ENCODE data around the gene C1S. TPM values are rescaled to one million over a fixed set of nuclear protein-coding genes. Genes with fewer than 3 reads are reported as not detected.

C1S gene
- total RNA-seq, 1 donor from 2014 or later, result 3.5 TPM

GRCh38 chr12:7112041-7112440, 51.5 kb downstream of the C1S start:
- Mint-ChIP-seq H3K9me3 (ENCODE audit: unreplicated experiment) (peaks cover 7% of the 10 kb centered on the region), H3K4me3 (ENCODE audit: unreplicated experiment) (no peak overlapping the region), H3K4me1 (ENCODE audit: low read depth, unreplicated experiment) (no peaks in the 10 kb centered on the region), H3K27ac (ENCODE audit: unreplicated experiment) (no peak overlapping the region), H3K27me3 (ENCODE audit: unreplicated experiment) (peaks cover 4% of the 10 kb centered on the region), H3K36me3 (ENCODE audit: unreplicated experiment) (no peaks in the 10 kb centered on the region)
- DNase-seq, result no peak
- TF ChIP-seq, protein P1, sequence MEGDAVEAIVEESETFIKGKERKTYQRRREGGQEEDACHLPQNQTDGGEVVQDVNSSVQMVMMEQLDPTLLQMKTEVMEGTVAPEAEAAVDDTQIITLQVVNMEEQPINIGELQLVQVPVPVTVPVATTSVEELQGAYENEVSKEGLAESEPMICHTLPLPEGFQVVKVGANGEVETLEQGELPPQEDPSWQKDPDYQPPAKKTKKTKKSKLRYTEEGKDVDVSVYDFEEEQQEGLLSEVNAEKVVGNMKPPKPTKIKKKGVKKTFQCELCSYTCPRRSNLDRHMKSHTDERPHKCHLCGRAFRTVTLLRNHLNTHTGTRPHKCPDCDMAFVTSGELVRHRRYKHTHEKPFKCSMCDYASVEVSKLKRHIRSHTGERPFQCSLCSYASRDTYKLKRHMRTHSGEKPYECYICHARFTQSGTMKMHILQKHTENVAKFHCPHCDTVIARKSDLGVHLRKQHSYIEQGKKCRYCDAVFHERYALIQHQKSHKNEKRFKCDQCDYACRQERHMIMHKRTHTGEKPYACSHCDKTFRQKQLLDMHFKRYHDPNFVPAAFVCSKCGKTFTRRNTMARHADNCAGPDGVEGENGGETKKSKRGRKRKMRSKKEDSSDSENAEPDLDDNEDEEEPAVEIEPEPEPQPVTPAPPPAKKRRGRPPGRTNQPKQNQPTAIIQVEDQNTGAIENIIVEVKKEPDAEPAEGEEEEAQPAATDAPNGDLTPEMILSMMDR (IDR thresholded peaks at IDR 0.05; ENCODE audit: partially characterized antibody, unreplicated experiment), result no peak

DNA sequence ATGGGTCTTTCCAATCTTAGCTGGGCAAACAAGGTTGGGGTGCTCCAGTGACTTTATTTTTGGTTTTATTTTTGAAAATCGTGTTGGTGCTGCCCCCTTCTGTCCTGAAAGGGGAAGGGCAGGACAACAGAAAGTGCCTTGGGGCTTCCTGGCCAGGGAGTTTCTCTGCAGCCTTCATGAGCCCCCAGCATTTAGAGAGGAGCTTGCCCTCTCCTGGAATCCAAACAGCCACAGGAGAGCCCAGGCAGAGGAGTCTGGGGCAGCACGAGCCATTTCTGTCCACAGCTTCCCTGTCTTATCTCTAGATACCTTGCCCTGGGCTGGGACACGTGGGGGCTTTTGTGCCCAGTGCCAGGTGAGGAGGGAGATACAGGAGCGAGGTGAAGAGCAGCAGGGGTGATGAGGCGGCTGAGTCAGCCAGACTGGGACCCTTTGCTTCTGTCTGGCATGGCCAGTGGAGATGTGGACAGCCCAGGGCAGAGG, 52.9 kb downstream of the C1S start:
- H3K4me3 Mint-ChIP-seq (ENCODE audit: unreplicated experiment), result no peak overlapping the region
- TF ChIP-seq, protein P1 (IDR thresholded peaks at IDR 0.05; ENCODE audit: partially characterized antibody, unreplicated experiment), result peak; percentile 93
- no peak overlapping the region for H3K27ac Mint-ChIP-seq (ENCODE audit: unreplicated experiment)
- peaks cover 7% of the 10 kb centered on the region for H3K9me3 Mint-ChIP-seq (ENCODE audit: unreplicated experiment)
- no peak for DNase-seq
- H3K27me3 Mint-ChIP-seq (ENCODE audit: unreplicated experiment), result peaks cover 4% of the 10 kb centered on the region
- no peaks in the 10 kb centered on the region for H3K4me1 Mint-ChIP-seq (ENCODE audit: low read depth, unreplicated experiment)
- H3K36me3 Mint-ChIP-seq (ENCODE audit: unreplicated experiment), result no peaks in the 10 kb centered on the region

DNA sequence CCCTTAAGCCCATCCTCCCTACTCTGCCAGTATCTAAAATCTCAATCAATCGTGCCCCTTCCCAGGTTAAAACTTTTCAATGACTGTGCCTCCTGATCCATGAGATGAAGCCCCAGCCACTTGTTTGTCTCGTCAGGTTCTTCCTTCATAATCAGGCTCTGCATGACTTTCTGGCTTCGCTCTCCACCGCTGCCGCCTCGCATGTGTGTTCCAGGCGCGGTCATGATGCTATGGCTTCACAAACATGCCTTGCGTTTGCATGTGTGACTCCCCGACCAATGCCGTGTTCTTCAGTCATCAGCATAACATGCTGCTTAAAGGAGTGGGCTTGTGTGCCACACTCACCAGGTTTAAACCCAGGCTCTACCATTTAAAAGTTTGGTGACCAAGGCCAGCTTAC, 53.5 kb downstream of the C1S start:
- no peak for DNase-seq
- Mint-ChIP-seq H3K9me3 (ENCODE audit: unreplicated experiment) (peaks cover 5% of the 10 kb centered on the region), H3K4me3 (ENCODE audit: unreplicated experiment) (no peak overlapping the region), H3K27me3 (ENCODE audit: unreplicated experiment) (peaks cover 4% of the 10 kb centered on the region), H3K4me1 (ENCODE audit: low read depth, unreplicated experiment) (no peaks in the 10 kb centered on the region), H3K27ac (ENCODE audit: unreplicated experiment) (no peak overlapping the region), H3K36me3 (ENCODE audit: unreplicated experiment) (no peaks in the 10 kb centered on the region)
- TF ChIP-seq, protein P1 (IDR thresholded peaks at IDR 0.05; ENCODE audit: partially characterized antibody, unreplicated experiment), result no peak

- no peak for DNase-seq
- Mint-ChIP-seq H3K27me3 (ENCODE audit: unreplicated experiment) (peaks cover 2% of the 10 kb centered on the region), H3K9me3 (ENCODE audit: unreplicated experiment) (no peaks in the 10 kb centered on the region), H3K4me1 (ENCODE audit: low read depth, unreplicated experiment) (no peaks in the 10 kb centered on the region), H3K27ac (ENCODE audit: unreplicated experiment) (no peak overlapping the region), H3K36me3 (ENCODE audit: unreplicated experiment) (no peaks in the 10 kb centered on the region), H3K4me3 (ENCODE audit: unreplicated experiment) (no peak overlapping the region)
- TF ChIP-seq, protein P1 (IDR thresholded peaks at IDR 0.05; ENCODE audit: partially characterized antibody, unreplicated experiment), result no peak
These were observed 54.3 kb downstream of the C1S start for GRCh38 chr12:7114851-7115250.

GRCh38 chr12:7116196-7116595, 55.7 kb downstream of the C1S start:
- H3K27me3 Mint-ChIP-seq (ENCODE audit: unreplicated experiment), result peaks cover 2% of the 10 kb centered on the region
- peak overlapping the region; percentile 12 for H3K27ac Mint-ChIP-seq (ENCODE audit: unreplicated experiment)

More at GRCh38 chr12:7116196-7116595, 55.7 kb downstream of the C1S start:
- DNase-seq, result no peak
- H3K36me3 Mint-ChIP-seq (ENCODE audit: unreplicated experiment), result no peaks in the 10 kb centered on the region
- TF ChIP-seq, protein P1 (IDR thresholded peaks at IDR 0.05; ENCODE audit: partially characterized antibody, unreplicated experiment), result no peak
- no peak overlapping the region for H3K4me3 Mint-ChIP-seq (ENCODE audit: unreplicated experiment)
- no peaks in the 10 kb centered on the region for H3K4me1 Mint-ChIP-seq (ENCODE audit: low read depth, unreplicated experiment)
- no peaks in the 10 kb centered on the region for H3K9me3 Mint-ChIP-seq (ENCODE audit: unreplicated experiment)

Data from glutamatergic neuron (in vitro differentiated cells).